HG03103 (cell line): ENCODE results near the gene FHIP2A.
"Not testable (repeated sequence)": the region's sequence is repeated elsewhere in the genome, so short reads cannot be mapped to it uniquely, and the experiment has no call there.

Source experiments
- ATAC-seq: cut with Tn5 transposase; IDR thresholded peaks from one replicate; pipeline ENCODE4 v1.9.1; 2021; ENCODE audit warnings: low read depth; ENCODE audit not compliant: unreplicated experiment

FHIP2A gene

GRCh38 chr10:114855776-114856543 lies 34.4 kb downstream of the FHIP2A start:
- ATAC-seq = no peak

DNA sequence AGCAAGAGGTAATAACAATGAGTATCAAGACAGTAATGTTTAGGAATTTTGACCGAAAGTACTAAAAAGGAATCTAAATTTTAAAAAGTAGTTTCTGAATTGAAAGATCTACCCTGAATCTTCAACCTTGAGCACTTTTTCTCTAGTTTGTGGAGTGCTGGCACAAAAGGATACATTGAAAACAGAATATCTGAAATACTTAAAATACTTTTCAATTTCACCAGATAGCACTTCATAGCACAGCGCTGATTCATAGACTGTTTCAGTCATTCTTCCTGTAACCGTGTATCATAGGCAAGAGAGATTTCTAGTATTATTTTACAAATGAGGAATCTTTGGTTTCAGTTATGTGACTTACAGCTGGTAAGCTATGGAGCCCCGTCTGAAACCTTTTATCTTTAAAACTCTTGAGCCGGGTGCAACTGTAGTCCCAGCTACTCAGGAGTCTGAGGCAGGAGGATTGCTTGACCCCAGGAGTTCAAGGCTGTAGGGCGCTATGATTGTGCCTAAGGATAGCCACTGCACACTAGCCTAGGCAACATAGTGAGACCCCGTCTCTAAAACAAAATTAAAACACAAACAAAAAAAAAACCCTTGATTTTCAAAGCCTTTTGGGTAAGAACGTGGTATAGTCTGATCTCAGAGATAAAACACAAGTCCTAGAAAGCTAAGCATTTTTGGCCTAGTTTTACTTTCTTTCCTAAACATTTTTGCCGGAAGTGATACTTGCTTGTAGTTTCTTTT lies 35.1 kb downstream of the FHIP2A start:
- no peak for ATAC-seq

- ATAC-seq = not testable (repeated sequence)
These were observed 35.6 kb downstream of the FHIP2A start for GRCh38 chr10:114857288-114857565.

DNA sequence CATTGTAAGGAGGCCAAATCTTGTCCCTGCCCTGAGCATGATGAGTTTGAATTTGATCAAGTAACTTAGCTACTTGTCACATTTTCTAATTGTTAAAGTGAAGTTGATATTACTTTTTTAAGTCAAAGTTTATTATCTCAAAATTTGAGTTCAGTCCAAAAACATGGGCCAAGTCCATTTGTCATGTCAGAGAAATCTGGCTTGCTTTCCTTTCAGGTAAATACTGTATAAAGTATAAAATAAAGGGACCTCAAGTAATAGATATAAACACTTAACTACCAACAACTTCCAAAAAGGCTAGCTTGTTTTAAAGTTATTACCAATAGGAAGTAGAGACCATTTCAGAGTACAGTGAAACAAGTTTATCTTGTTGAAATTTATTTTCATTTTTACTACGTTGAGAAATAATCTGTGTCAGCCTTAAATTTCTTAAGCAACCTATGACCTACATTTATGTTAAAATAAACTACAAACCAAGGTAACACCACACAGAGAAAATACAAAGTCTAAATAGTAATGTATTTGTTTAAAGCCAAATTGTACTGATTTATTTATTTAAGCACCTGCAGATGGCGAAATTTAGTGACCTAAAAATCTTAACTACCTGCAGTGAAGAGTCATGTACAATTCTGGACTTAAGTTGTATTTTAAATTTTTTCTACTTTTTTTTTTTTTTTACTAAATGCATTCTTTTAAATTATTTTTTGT lies 36.5 kb downstream of the FHIP2A start:
- no peak for ATAC-seq

- no peak for ATAC-seq
These were observed 37.6 kb downstream of the FHIP2A start for GRCh38 chr10:114859222-114859621.

- no peak for ATAC-seq
These were observed 40.9 kb downstream of the FHIP2A start for GRCh38 chr10:114862456-114862855.

DNA sequence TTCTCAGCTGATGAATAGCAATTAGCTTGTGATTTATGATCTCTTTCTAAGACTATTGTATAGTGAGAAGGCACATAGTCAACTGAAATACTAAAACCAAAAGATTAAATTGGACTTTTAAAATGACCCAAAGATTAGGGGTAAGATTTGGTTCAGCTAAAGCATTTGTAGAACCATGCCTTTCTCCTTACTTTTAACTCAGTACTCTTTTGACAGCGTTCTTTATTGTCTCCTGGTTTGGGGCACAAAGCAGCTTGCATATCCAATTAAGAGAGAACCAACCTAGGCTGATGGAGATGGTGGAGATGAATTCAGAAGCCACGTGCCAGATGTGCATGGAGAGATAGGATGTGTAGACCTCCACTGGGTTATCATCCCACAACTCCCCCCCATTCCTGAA lies 45.8 kb downstream of the FHIP2A start:
- no peak for ATAC-seq

- ATAC-seq = no peak
These were observed 47.4 kb downstream of the FHIP2A start for GRCh38 chr10:114868870-114869519.

GRCh38 chr10:114869520-114869892 lies 47.9 kb downstream of the FHIP2A start:
- no peak for ATAC-seq

DNA sequence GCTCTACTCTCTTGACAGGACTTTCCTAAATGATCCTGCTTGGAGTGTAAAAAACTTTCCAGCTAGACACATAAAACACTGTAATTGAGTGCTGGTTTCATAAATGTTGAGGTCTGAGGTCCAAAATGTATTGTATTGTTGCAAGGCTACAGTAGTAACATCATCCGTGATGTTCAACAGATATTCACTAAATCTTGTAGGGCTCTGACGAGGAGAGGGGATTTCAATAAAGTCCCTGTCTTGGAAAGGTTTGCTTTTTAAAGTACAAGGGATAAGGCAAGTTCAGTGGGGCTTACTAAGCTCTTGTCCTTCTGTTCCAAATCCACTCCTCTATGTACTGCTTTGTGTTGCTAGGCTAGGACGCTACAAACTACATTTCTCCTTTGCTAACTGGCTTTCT lies 48.9 kb downstream of the FHIP2A start:
- no peak for ATAC-seq

GRCh38 chr10:114871379-114871778 lies 49.8 kb downstream of the FHIP2A start:
- ATAC-seq = no peak
